HAP-1 (cell line): Measurements from ENCODE around the gene CUX1.
"Not testable (repeated sequence)": the region's sequence is repeated elsewhere in the genome, so short reads cannot be mapped to it uniquely, and the experiment has no call there.

ENCODE experiments used
- DNase-seq, 2 experiments: peaks; one replicate each; pipeline ENCODE4 v3.0.0-alpha.2; 2016 to 2020; ENCODE audit warnings: low spot score in 2 of 2
- H3K27me3 ChIP-seq: fragments of 250-450 bp; sonication (Bioruptor Pico); 2 replicates; pipeline ENCODE4 v1.5.1; 2020; ENCODE audit warnings: low read depth, mild to moderate bottlenecking, moderate library complexity
- H3K36me3 ChIP-seq: fragments of 250-450 bp; sonication (Bioruptor Pico); replicated peaks from 2 replicates; pipeline ENCODE4 v1.5.1; 2020; ENCODE audit warnings: mild to moderate bottlenecking
- H3K4me1 ChIP-seq: fragments of 250-450 bp; sonication (Bioruptor Pico); 2 replicates; pipeline ENCODE4 v1.5.1; 2020; ENCODE audit warnings: mild to moderate bottlenecking
- H3K4me3 ChIP-seq: fragments of 250-450 bp; sonication (Bioruptor Pico); 2 replicates; pipeline ENCODE4 v1.5.1; 2020; ENCODE audit warnings: mild to moderate bottlenecking, moderate library complexity
- H3K9me3 ChIP-seq: fragments of 250-450 bp; sonication (Bioruptor Pico); 2 replicates; pipeline ENCODE4 v1.5.1; 2020; ENCODE audit warnings: mild to moderate bottlenecking, moderate library complexity
- in situ Hi-C: fragments of 300-500 bp; cut with MboI; formaldehyde crosslinking; loops from 3 replicates; pipeline ENCODE4 v1.14.3; 2020; ENCODE audit warnings: low sequenced_read_pairs, inconsistent platforms, mixed read lengths

CUX1 gene

GRCh38 chr7:101915000-101915399, 97.6 kb downstream of the CUX1 start:
- no peak for DNase-seq
- in situ Hi-C loops = no loop called here
- Histone ChIP-seq H3K4me1 (no peaks in the 10 kb centered on the region), H3K27me3 (no peaks in the 10 kb centered on the region), H3K36me3 (peaks cover 17% of the 10 kb centered on the region), H3K9me3 (no peaks in the 10 kb centered on the region), H3K4me3 (no peak overlapping the region)

GRCh38 chr7:101916041-101916800, 98.8 kb downstream of the CUX1 start:
- H3K9me3 ChIP-seq = no peaks in the 10 kb centered on the region
- H3K4me1 ChIP-seq = no peaks in the 10 kb centered on the region
- in situ Hi-C loops = no loop called here
- no peak for DNase-seq
- H3K36me3 ChIP-seq = peaks cover 17% of the 10 kb centered on the region
- H3K27me3 ChIP-seq = no peaks in the 10 kb centered on the region
- H3K4me3 ChIP-seq = no peak overlapping the region

GRCh38 chr7:101916876-101917275, 99.5 kb downstream of the CUX1 start:
- H3K36me3 ChIP-seq = peaks cover 17% of the 10 kb centered on the region
- H3K9me3 ChIP-seq = no peaks in the 10 kb centered on the region
- H3K4me3 ChIP-seq = no peak overlapping the region
- no peaks in the 10 kb centered on the region for H3K27me3 ChIP-seq
- DNase-seq = no peak
- H3K4me1 ChIP-seq = no peaks in the 10 kb centered on the region
- in situ Hi-C loops = no loop called here

- Histone ChIP-seq H3K9me3 (no peaks in the 10 kb centered on the region), H3K4me1 (no peaks in the 10 kb centered on the region), H3K4me3 (no peak overlapping the region), H3K27me3 (no peaks in the 10 kb centered on the region), H3K36me3 (peaks cover 17% of the 10 kb centered on the region)
- in situ Hi-C loops = no loop called here
- no peak for DNase-seq
Measured at GRCh38 chr7:101917566-101917965, 100.1 kb downstream of the CUX1 start.

- Histone ChIP-seq H3K27me3 (no peaks in the 10 kb centered on the region), H3K9me3 (no peaks in the 10 kb centered on the region), H3K4me1 (no peaks in the 10 kb centered on the region), H3K36me3 (peaks cover 17% of the 10 kb centered on the region), H3K4me3 (no peak overlapping the region)
- no peak for DNase-seq
- in situ Hi-C loops = no loop called here
Measured at GRCh38 chr7:101918426-101918825, 101.0 kb downstream of the CUX1 start.

GRCh38 chr7:101919363-101920115, 102.1 kb downstream of the CUX1 start:
- Histone ChIP-seq H3K4me1 (no peaks in the 10 kb centered on the region), H3K9me3 (no peaks in the 10 kb centered on the region), H3K27me3 (no peaks in the 10 kb centered on the region), H3K4me3 (no peak overlapping the region), H3K36me3 (peaks cover 17% of the 10 kb centered on the region)
- no peak for DNase-seq
- in situ Hi-C loops = no loop called here

- no peak for DNase-seq
- Histone ChIP-seq H3K4me3 (no peak overlapping the region), H3K27me3 (no peaks in the 10 kb centered on the region), H3K36me3 (peaks cover 17% of the 10 kb centered on the region), H3K4me1 (no peaks in the 10 kb centered on the region), H3K9me3 (no peaks in the 10 kb centered on the region)
- in situ Hi-C loops = no loop called here
Measured at GRCh38 chr7:101921061-101921460, 103.6 kb downstream of the CUX1 start.

GRCh38 chr7:101921546-101922489, 104.4 kb downstream of the CUX1 start:
- peaks cover 20% of the 10 kb centered on the region; the same call in 1 of the 2 replicates for H3K36me3 ChIP-seq
- H3K27me3 ChIP-seq, H3K9me3 ChIP-seq, in situ Hi-C loops, DNase-seq, H3K4me3 ChIP-seq, H3K4me1 ChIP-seq: not testable (repeated sequence)

GRCh38 chr7:101922631-101923601, 105.5 kb downstream of the CUX1 start:
- Histone ChIP-seq H3K9me3 (no peaks in the 10 kb centered on the region), H3K36me3 (peaks cover 10% of the 10 kb centered on the region; the same call in 1 of the 2 replicates), H3K4me1 (no peaks in the 10 kb centered on the region), H3K27me3 (no peaks in the 10 kb centered on the region), H3K4me3 (no peak overlapping the region)
- DNase-seq = no peak
- in situ Hi-C loops = no loop called here

GRCh38 chr7:101923602-101923985, 106.2 kb downstream of the CUX1 start:
- DNase-seq = no peak
- no peak overlapping the region for H3K4me3 ChIP-seq
- H3K36me3 ChIP-seq = peaks cover 5% of the 10 kb centered on the region; the same call in 1 of the 2 replicates
- in situ Hi-C loops = no loop called here
- no peaks in the 10 kb centered on the region for H3K4me1 ChIP-seq
- H3K27me3 ChIP-seq = no peaks in the 10 kb centered on the region
- no peaks in the 10 kb centered on the region for H3K9me3 ChIP-seq

GRCh38 chr7:101924171-101924570, 106.7 kb downstream of the CUX1 start:
- Histone ChIP-seq H3K4me1 (no peaks in the 10 kb centered on the region), H3K9me3 (no peaks in the 10 kb centered on the region), H3K36me3 (peaks cover 3% of the 10 kb centered on the region; the same call in 1 of the 2 replicates), H3K4me3 (no peak overlapping the region), H3K27me3 (no peaks in the 10 kb centered on the region)
- DNase-seq = no peak
- in situ Hi-C loops = no loop called here

GRCh38 chr7:101926265-101926664, 108.8 kb downstream of the CUX1 start:
- Histone ChIP-seq H3K9me3 (no peaks in the 10 kb centered on the region), H3K27me3 (no peaks in the 10 kb centered on the region), H3K36me3 (peaks cover 3% of the 10 kb centered on the region; the same call in 1 of the 2 replicates), H3K4me1 (no peaks in the 10 kb centered on the region), H3K4me3 (no peak overlapping the region)
- in situ Hi-C loops = no loop called here
- no peak for DNase-seq

- in situ Hi-C loops = no loop called here
- 0 out of 2 replicates have a peak, but pooled peaks cover 3% of the 10 kb centered on the region for H3K36me3 ChIP-seq
- no peak for DNase-seq
Measured at GRCh38 chr7:101927389-101927788, 110.0 kb downstream of the CUX1 start.

More at GRCh38 chr7:101927389-101927788, 110.0 kb downstream of the CUX1 start:
- no peak overlapping the region for H3K4me3 ChIP-seq
- no peaks in the 10 kb centered on the region for H3K9me3 ChIP-seq
- H3K4me1 ChIP-seq = no peaks in the 10 kb centered on the region
- no peaks in the 10 kb centered on the region for H3K27me3 ChIP-seq
